Right renal pelvis (tissue), 4 donors: Measurements from ENCODE around the gene SNX11. TPM values are rescaled to one million over a fixed set of nuclear protein-coding genes. Genes with fewer than 3 reads are reported as not detected.
A peak's percentile ranks its signal among the peaks of the same experiment; 100 is the strongest.
"Not testable (repeated sequence)": the region's sequence is repeated elsewhere in the genome, so short reads cannot be mapped to it uniquely, and the experiment has no call there.

Experiments
- DNase-seq, 4 donors: peaks; one replicate each; pipeline ENCODE4 v3.0.0-alpha.2; 2013; ENCODE audit warnings: low read depth in 4 of 4, low spot score in 3 of 4, missing footprints in 1 of 4
- polyA plus RNA-seq, 4 donors: library from polyadenylated mRNA; unstranded; fragments of 120-200 nt; gene quantifications; one replicate each; pipeline ENCODE4 v1.2.1, GENCODE V29; 2013; ENCODE audit not compliant: insufficient read length in 4 of 4

Gene SNX11, protein sequence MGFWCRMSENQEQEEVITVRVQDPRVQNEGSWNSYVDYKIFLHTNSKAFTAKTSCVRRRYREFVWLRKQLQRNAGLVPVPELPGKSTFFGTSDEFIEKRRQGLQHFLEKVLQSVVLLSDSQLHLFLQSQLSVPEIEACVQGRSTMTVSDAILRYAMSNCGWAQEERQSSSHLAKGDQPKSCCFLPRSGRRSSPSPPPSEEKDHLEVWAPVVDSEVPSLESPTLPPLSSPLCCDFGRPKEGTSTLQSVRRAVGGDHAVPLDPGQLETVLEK
- polyA plus RNA-seq: 10 to 100 TPM; 16.9 to 20.1 (median 18.0) TPM

- DNase-seq: peak; percentile 81 to 83 (median 83)
These were observed at the start of gene SNX11 for GRCh38 chr17:48107137-48108055. SNX11 (plus strand) TSS chr17:48107766; CDS start chr17:48112044, 4,278 bp downstream.

DNA sequence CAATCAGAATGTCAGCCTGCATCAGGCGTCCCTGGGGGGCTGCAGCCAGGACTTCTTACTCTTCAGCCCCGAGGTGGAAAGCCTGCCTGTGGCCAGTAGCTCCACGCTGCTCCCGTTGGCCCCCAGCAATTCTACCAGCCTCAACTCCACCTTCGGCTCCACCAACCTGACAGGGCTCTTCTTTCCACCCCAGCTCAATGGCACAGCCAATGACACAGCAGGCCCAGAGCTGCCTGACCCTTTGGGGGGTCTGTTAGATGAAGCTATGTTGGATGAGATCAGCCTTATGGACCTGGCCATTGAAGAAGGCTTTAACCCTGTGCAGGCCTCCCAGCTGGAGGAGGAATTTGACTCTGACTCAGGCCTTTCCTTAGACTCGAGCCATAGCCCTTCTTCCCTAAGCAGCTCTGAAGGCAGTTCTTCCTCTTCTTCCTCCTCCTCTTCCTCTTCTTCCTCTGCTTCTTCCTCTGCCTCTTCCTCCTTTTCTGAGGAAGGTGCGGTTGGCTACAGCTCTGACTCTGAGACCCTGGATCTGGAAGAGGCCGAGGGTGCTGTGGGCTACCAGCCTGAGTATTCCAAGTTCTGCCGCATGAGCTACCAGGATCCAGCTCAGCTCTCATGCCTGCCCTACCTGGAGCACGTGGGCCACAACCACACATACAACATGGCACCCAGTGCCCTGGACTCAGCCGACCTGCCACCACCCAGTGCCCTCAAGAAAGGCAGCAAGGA, 49.0 kb upstream of the SNX11 start:
- no peak for DNase-seq

DNA sequence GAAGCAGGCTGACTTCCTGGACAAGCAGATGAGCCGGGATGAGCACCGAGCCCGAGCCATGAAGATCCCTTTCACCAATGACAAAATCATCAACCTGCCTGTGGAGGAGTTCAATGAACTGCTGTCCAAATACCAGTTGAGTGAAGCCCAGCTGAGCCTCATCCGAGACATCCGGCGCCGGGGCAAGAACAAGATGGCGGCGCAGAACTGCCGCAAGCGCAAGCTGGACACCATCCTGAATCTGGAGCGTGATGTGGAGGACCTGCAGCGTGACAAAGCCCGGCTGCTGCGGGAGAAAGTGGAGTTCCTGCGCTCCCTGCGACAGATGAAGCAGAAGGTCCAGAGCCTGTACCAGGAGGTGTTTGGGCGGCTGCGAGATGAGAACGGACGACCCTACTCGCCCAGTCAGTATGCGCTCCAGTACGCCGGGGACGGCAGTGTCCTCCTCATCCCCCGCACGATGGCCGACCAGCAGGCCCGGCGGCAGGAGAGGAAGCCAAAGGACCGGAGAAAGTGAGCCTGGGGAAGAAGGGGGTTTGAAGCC, 48.4 kb upstream of the SNX11 start:
- DNase-seq: no peak

GRCh38 chr17:48060249-48060648, 47.3 kb upstream of the SNX11 start:
- DNase-seq: no peak

DNA sequence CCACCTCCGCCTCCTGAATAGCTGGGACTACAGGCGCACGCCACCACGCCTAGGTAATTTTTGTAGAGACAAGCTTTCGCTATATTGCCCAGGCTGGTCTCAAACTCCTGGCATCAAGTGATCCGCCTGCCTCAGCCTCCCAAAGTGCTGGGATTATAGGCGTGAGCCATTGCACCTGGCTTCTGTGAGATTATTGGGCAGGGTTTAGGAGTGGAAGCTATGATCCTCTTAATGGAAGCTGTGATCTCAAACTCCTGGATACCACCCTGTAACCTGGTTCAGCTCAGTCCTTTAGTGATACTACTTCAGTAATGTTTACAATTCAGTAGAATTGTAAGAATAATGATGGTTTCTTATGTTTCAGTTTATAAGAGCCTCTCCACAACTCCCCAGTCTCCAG, 45.3 kb upstream of the SNX11 start:
- DNase-seq: no peak

DNA sequence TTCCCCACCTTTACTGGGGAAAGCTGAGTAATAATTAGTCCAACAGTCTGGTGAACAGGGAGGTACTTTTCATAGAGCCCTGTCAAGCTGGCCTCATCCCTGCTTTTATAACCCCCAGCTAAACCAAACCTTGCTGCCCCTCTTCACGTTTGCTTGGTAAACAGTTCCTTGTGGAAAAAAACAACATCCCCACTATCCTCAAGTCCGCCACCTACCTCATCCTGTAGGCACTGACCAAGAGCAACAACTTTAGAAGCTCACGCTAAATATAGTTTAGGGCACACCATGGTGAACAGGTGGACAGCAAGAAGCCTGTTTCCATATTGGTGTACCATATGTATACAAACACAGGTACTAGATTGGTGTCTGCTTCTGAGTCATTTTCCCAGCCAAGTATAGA, 42.9 kb upstream of the SNX11 start:
- DNase-seq: no peak

DNA sequence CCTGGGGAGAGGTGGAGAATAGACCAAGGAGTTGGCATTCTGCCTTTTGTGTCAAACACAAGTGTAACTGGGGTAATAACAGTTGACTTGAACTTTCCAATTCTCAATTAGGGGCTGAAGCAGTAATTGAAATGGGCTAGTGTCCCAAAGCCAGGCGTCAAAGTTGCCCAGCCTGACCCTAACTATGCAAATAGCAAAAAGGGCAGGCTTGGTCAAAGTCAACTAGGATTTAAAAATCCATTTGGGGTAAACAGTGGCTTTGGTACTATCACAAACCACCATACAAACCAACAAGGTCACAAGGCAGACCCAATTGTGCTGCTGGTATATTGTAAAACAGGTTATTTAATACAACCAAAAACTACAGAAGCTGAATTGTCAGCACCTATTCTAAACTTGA, 41.4 kb upstream of the SNX11 start:
- DNase-seq: no peak

- DNase-seq: no peak
These were observed 40.9 kb upstream of the SNX11 start for GRCh38 chr17:48066656-48067055.

GRCh38 chr17:48067245-48067644, 40.3 kb upstream of the SNX11 start:
- DNase-seq: no peak

GRCh38 chr17:48067808-48068207, 39.8 kb upstream of the SNX11 start:
- not testable (repeated sequence) for DNase-seq

GRCh38 chr17:48068491-48068961, 39.0 kb upstream of the SNX11 start:
- DNase-seq: no peak

DNA sequence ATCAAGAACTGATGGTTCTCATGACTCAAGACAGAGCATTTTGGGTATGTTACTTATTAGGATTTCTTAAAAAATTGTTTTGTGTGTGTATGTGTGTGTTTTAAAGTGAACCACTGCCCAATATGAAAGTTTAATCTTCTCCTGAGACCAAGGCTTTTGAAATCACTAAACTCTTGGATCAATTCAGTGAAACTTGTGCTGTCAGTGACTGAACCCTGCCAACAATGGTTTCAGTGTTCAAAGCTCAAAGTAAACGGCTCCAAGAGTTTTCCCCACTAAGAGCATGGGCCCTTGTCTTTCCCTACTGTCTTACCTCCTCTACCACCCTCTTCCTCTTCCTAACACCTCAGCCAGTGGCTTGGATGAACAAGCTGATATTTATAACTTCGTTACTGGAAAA, 37.4 kb upstream of the SNX11 start:
- DNase-seq: no peak

- DNase-seq: no peak
These were observed 35.9 kb upstream of the SNX11 start for GRCh38 chr17:48071654-48072053.

DNA sequence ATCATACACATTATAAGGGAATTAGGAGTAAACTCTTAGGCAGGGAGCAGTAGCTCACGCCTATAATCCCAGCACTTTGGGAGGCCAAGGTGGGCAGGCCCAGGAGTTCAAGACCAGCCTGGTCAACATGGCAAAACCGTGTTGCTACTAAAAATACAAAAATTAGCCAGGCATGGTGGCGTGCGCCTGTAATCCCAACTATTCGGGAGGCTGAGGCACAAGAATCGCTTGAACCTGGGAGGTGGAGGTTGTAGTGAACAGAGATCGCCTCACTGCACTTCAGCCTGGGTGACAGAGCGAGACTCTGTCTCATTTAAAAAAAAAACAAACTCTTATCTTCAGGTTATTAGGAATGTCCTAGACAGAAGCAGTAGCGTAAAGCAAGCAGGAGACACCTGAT, 34.8 kb upstream of the SNX11 start:
- DNase-seq: not testable (repeated sequence)

GRCh38 chr17:48073566-48074094, 33.9 kb upstream of the SNX11 start:
- not testable (repeated sequence) for DNase-seq

GRCh38 chr17:48074322-48075081, 33.1 kb upstream of the SNX11 start:
- DNase-seq: peak; percentile 60 to 73 (median 67)

- DNase-seq: not testable (repeated sequence)
These were observed 30.4 kb upstream of the SNX11 start for GRCh38 chr17:48077152-48077551.

DNA sequence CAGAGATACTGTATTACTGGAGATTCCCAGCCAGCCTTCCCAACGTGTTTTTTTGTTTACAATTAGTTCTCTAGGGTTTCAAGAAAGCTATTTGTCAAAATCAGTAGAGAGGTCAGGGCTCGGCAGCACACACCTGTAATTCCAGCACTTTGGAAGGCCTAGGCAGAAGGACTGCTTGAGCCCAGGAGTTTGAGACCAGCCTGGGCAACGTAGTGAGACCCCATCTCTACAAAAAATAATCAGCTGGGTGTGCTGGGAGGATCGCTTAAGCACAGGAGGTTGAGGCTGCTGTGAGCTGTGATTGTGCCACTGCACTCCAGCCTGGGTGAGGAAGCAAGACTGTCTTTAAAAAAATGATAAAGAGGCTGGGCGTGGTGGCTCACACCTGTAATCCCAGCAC, 25.7 kb upstream of the SNX11 start:
- DNase-seq: no peak

- DNase-seq: no peak
These were observed 22.6 kb upstream of the SNX11 start for GRCh38 chr17:48084932-48085331.
